Stimulated activated naive CD4-positive, alpha-beta T cell treated with Interleukin-2 at 50 U/mL for 16 hours (primary cell): ENCODE data around the gene KIAA1191.
"Not testable (repeated sequence)": the region's sequence is repeated elsewhere in the genome, so short reads cannot be mapped to it uniquely, and the experiment has no call there.

Experiments
- DNase-seq: peaks from one replicate; lab custom pipeline; 2025; lab: John Stamatoyannopoulos, UW

KIAA1191 gene

GRCh38 chr5:176317534-176318374 lies 43.8 kb downstream of the KIAA1191 start:
- DNase-seq, result no peak

DNA sequence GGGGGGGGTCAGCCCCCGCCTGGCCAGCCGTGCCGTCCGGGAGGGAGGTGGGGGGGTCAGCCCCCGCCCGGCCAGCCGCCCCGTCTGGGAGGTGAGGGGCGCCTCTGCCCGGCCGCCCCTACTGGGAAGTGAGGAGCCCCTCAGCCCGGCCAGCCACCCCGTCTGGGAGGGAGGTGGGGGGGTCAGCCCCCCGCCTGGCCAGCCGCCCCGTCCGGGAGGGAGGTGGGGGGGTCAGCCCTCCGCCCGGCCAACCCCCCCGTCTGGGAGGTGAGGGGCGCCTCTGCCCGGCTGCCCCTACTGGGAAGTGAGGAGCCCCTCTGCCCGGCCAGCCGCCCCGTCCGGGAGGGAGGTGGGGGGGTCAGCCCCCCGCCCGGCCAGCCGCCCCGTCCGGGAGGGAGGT lies 56.2 kb downstream of the KIAA1191 start:
- DNase-seq, result not testable (repeated sequence)
